H1 (cell line): ENCODE data around the gene STX10. TPM values are rescaled to one million over a fixed set of nuclear protein-coding genes. Genes with fewer than 3 reads are reported as not detected.

Experiments
- CHD2 ChIP-seq: IDR thresholded peaks from 2 replicates; pipeline ENCODE4 v1.6.1; 2012; ENCODE audit warnings: low read length, improper control_type of control experiment
- SAP30 ChIP-seq: fragments of 300-600 bp; sonication (generic); IDR thresholded peaks from 2 replicates; pipeline ENCODE4 v1.7.1; 2012; ENCODE audit warnings: low read length, moderate library complexity, mild to moderate bottlenecking, inconsistent platforms; ENCODE audit not compliant: insufficient read depth, insufficient replicate concordance
- polyA plus RNA-seq, 7 experiments: library from polyadenylated mRNA; depleted of rRNA in 3 of 7; stranded (reverse) in 5 of 7; unstranded in 2 of 7; fragments of >200 nt in 5 of 7; fragments of 200-250 nt in 2 of 7; gene quantifications; 1 replicate in 5 of 7; 2 replicates in 1 of 7; 4 replicates in 1 of 7; pipeline versions ENCODE4 v1.2.1 to v1.2.3, GENCODE V29; 2011 to 2013; ENCODE audit warnings: missing spikeins in 2 of 7, mixed read lengths in 2 of 7
- total RNA-seq: library from RNA; stranded (reverse); fragmentation: NEBNext Ultra II Directional; extraction: Animal tissue kit (Norgen Biotek cat#: 25700); gene quantifications from 2 replicates; pipeline ENCODE4 v1.2.1, GENCODE V29; 2021

The STX10 gene
- total and polyA plus RNA-seq, 2 of the 8 experiments (the other 6 are each of a cell fraction or from before 2014, with no cell fraction given): 53.0 to 80.1 TPM

- TF ChIP-seq CHD2: no peak
- no peak for TF ChIP-seq SAP30
Measured at GRCh38 chr19:13127811-13128575, 22.2 kb downstream of the STX10 start (continued).
